Skin epidermis (tissue), 12 donors: ENCODE results near the gene NTN1.
A peak's percentile ranks its signal among the peaks of the same experiment; 100 is the strongest.
"Not testable (repeated sequence)": the region's sequence is repeated elsewhere in the genome, so short reads cannot be mapped to it uniquely, and the experiment has no call there.

ENCODE experiments used
- H3K27ac ChIP-seq, 21 experiments: fragments of 200-600 bp; sonication (generic) in 11 of 21; one replicate each; pipeline ENCODE4 v1.5.0; 2020; ENCODE audit warnings: mild to moderate bottlenecking in 3 of 21, inconsistent platforms in 2 of 21, moderate library complexity in 2 of 21
- H3K4me3 ChIP-seq, 7 experiments: fragments of 200-600 bp; sonication (generic) in 2 of 7; one replicate each; pipeline ENCODE4 v1.5.0; 2020; ENCODE audit warnings: inconsistent platforms in 2 of 7, mild to moderate bottlenecking in 2 of 7, moderate library complexity in 1 of 7

The NTN1 gene

GRCh38 chr17:9247401-9247938 is 226.2 kb downstream of the NTN1 start:
- Histone ChIP-seq H3K27ac (peak overlapping the region in 2 of 21 experiments; percentile 3 to 5), H3K4me3 (no peak overlapping the region)

- Histone ChIP-seq H3K27ac (no peak overlapping the region), H3K4me3 (no peak overlapping the region)
Measured at GRCh38 chr17:9249245-9249953, 228.1 kb downstream of the NTN1 start.

- Histone ChIP-seq H3K27ac (no peak overlapping the region), H3K4me3 (no peak overlapping the region)
Measured at GRCh38 chr17:9251273-9251672, 230.0 kb downstream of the NTN1 start.

- Histone ChIP-seq H3K27ac (no peak overlapping the region), H3K4me3 (no peak overlapping the region)
Measured at GRCh38 chr17:9253308-9253707, 232.0 kb downstream of the NTN1 start.

- no peak overlapping the region for H3K4me3 ChIP-seq
- H3K27ac ChIP-seq, result no peak overlapping the region
Measured at GRCh38 chr17:9254841-9255240, 233.5 kb downstream of the NTN1 start.

GRCh38 chr17:9255833-9256232 is 234.5 kb downstream of the NTN1 start:
- H3K27ac ChIP-seq, result peak overlapping the region in 2 of 21 experiments; percentile 4 to 25
- no peak overlapping the region for H3K4me3 ChIP-seq

- Histone ChIP-seq H3K4me3 (no peak overlapping the region), H3K27ac (peak overlapping the region in 4 of 21 experiments; percentile 3 to 29 (median 14))
Measured at GRCh38 chr17:9256361-9256750, 235.0 kb downstream of the NTN1 start.

GRCh38 chr17:9256751-9257629 is 235.7 kb downstream of the NTN1 start:
- peak overlapping the region in 6 of 21 experiments; percentile 3 to 54 (median 16) for H3K27ac ChIP-seq
- H3K4me3 ChIP-seq, result no peak overlapping the region

GRCh38 chr17:9257630-9257965 is 236.3 kb downstream of the NTN1 start:
- not testable (repeated sequence) for H3K4me3 ChIP-seq
- H3K27ac ChIP-seq, result peak overlapping the region in 3 of 21 experiments; percentile 3 to 54 (median 7)

GRCh38 chr17:9258115-9259015 is 237.1 kb downstream of the NTN1 start:
- Histone ChIP-seq H3K27ac (peak overlapping the region in 1 of 21 experiments; percentile 7), H3K4me3 (no peak overlapping the region)

GRCh38 chr17:9259419-9259818 is 238.1 kb downstream of the NTN1 start:
- Histone ChIP-seq H3K27ac (no peak overlapping the region), H3K4me3 (no peak overlapping the region)

- H3K4me3 ChIP-seq, result no peak overlapping the region
- H3K27ac ChIP-seq, result no peak overlapping the region
Measured at GRCh38 chr17:9261081-9262012, 240.0 kb downstream of the NTN1 start.

- no peak overlapping the region for H3K4me3 ChIP-seq
- no peak overlapping the region for H3K27ac ChIP-seq
Measured at GRCh38 chr17:9266031-9266680, 244.8 kb downstream of the NTN1 start.

- no peak overlapping the region for H3K27ac ChIP-seq
- no peak overlapping the region for H3K4me3 ChIP-seq
Measured at GRCh38 chr17:9266697-9267117, 245.4 kb downstream of the NTN1 start.

- Histone ChIP-seq H3K4me3 (no peak overlapping the region), H3K27ac (no peak overlapping the region)
Measured at GRCh38 chr17:9268546-9268945, 247.2 kb downstream of the NTN1 start.

GRCh38 chr17:9269350-9270035 is 248.2 kb downstream of the NTN1 start:
- no peak overlapping the region for H3K4me3 ChIP-seq
- no peak overlapping the region for H3K27ac ChIP-seq

GRCh38 chr17:9270921-9271320 is 249.6 kb downstream of the NTN1 start:
- Histone ChIP-seq H3K4me3 (no peak overlapping the region), H3K27ac (no peak overlapping the region)

- peak overlapping the region in 1 of 21 experiments; percentile 60 for H3K27ac ChIP-seq
- no peak overlapping the region for H3K4me3 ChIP-seq
Measured at GRCh38 chr17:9271989-9272388, 250.7 kb downstream of the NTN1 start.
